ENCODE data around the gene EDEM1. TPM values are rescaled to one million over a fixed set of nuclear protein-coding genes. Genes with fewer than 3 reads are reported as not detected.

Gene EDEM1
- total and polyA plus RNA-seq, 10 of the 15 experiments (the other 5 are each of a cell fraction or from before 2014, with no cell fraction given) = 18.9 to 138 (median 57.5) TPM

DNA sequence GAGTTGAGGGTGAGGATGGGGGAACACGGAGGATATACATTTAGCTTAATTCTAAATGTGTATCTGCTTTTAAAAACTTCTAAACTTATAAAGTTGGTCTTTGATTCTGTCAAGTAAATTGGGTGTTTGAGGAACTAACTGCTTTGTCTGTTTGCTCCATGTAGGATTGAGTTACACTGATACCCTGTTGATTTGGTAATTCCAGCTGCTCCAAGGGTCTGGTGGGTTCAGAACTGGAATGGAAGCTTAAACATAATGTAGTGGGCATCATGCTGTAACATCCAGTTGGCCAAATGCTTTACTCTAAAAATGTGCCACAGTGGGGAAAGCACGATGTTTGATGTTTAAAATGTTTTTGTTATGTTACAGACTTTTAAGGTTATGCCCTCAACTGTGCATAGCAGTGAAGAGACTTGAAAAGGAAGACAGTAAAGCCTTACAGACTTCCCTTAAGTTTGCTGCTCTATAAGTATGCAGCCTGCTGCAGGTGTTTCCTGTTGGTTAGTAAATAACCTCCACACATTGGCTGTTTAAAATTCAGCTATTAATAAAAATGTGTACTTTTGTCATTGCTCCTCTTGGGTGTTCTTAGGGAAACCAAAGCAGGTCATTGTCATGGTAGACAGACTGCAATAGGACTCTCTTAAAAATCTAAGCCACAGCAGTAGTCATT, 5.9 kb upstream of the EDEM1 start (continued):
- TF ChIP-seq CBX5 (IDR thresholded peaks at IDR 0.05; ENCODE audit: low read depth) = 0 out of 2 replicates have a peak, but pooled peaks have one; percentile 42
- peak; percentile 28; the same call in 1 of the 2 replicates for TF ChIP-seq GABPA (IDR thresholded peaks at IDR 0.05; ENCODE audit: low read depth)
- no peak for TF ChIP-seq KDM1A (IDR thresholded peaks at IDR 0.05; ENCODE audit: borderline replicate concordance)
- TF ChIP-seq RAD21 (IDR thresholded peaks at IDR 0.05; ENCODE audit: insufficient read depth, low read depth, low read length) = 0 out of 2 replicates have a peak, but pooled peaks have one; percentile 6
- TF ChIP-seq RUNX3 (IDR thresholded peaks at IDR 0.05; ENCODE audit: low read length) = peak; percentile 60
- TF ChIP-seq GATAD2B (conservative IDR thresholded peaks at IDR 0.05; ENCODE audit: low read depth) = no peak
- TF ChIP-seq IRF4 (IDR thresholded peaks at IDR 0.05; ENCODE audit: low read depth, low read length) = no peak
- TF ChIP-seq, protein P1, sequence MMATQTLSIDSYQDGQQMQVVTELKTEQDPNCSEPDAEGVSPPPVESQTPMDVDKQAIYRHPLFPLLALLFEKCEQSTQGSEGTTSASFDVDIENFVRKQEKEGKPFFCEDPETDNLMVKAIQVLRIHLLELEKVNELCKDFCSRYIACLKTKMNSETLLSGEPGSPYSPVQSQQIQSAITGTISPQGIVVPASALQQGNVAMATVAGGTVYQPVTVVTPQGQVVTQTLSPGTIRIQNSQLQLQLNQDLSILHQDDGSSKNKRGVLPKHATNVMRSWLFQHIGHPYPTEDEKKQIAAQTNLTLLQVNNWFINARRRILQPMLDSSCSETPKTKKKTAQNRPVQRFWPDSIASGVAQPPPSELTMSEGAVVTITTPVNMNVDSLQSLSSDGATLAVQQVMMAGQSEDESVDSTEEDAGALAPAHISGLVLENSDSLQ (IDR thresholded peaks at IDR 0.05) = no peak
- TF ChIP-seq, protein P2, sequence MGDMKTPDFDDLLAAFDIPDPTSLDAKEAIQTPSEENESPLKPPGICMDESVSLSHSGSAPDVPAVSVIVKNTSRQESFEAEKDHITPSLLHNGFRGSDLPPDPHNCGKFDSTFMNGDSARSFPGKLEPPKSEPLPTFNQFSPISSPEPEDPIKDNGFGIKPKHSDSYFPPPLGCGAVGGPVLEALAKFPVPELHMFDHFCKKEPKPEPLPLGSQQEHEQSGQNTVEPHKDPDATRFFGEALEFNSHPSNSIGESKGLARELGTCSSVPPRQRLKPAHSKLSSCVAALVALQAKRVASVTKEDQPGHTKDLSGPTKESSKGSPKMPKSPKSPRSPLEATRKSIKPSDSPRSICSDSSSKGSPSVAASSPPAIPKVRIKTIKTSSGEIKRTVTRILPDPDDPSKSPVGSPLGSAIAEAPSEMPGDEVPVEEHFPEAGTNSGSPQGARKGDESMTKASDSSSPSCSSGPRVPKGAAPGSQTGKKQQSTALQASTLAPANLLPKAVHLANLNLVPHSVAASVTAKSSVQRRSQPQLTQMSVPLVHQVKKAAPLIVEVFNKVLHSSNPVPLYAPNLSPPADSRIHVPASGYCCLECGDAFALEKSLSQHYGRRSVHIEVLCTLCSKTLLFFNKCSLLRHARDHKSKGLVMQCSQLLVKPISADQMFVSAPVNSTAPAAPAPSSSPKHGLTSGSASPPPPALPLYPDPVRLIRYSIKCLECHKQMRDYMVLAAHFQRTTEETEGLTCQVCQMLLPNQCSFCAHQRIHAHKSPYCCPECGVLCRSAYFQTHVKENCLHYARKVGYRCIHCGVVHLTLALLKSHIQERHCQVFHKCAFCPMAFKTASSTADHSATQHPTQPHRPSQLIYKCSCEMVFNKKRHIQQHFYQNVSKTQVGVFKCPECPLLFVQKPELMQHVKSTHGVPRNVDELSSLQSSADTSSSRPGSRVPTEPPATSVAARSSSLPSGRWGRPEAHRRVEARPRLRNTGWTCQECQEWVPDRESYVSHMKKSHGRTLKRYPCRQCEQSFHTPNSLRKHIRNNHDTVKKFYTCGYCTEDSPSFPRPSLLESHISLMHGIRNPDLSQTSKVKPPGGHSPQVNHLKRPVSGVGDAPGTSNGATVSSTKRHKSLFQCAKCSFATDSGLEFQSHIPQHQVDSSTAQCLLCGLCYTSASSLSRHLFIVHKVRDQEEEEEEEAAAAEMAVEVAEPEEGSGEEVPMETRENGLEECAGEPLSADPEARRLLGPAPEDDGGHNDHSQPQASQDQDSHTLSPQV (IDR thresholded peaks at IDR 0.05) = no peak
- TF ChIP-seq CHD1 (IDR thresholded peaks at IDR 0.05; ENCODE audit: low read depth, low read length) = no peak
- TF ChIP-seq ZNF384 (IDR thresholded peaks at IDR 0.05; ENCODE audit: borderline replicate concordance, low read depth, low read length) = no peak
- no peak for TF ChIP-seq RFX5 (IDR thresholded peaks at IDR 0.05; ENCODE audit: low read depth, low read length)
- peak; percentile 77; the same call in 1 of the 2 replicates for TF ChIP-seq MEF2A (IDR thresholded peaks at IDR 0.05; ENCODE audit: insufficient read depth, low read depth, low read length)
- no peak for TF ChIP-seq ZNF274 (IDR thresholded peaks at IDR 0.05; ENCODE audit: insufficient read depth, insufficient read length)
- TF ChIP-seq TCF3 (IDR thresholded peaks at IDR 0.05; ENCODE audit: borderline replicate concordance, insufficient read depth, low read depth, low read length) = peak; percentile 77; the same call in 1 of the 2 replicates
- TF ChIP-seq SIN3A (IDR thresholded peaks at IDR 0.05; ENCODE audit: low read depth, low read length) = no peak
- peak; percentile 62; the same call in 1 of the 2 replicates for TF ChIP-seq PML (IDR thresholded peaks at IDR 0.05; ENCODE audit: low read length)
- no peak for TF ChIP-seq CEBPB (IDR thresholded peaks at IDR 0.05; ENCODE audit: borderline replicate concordance in 1 of 2, low read depth in 2 of 2, low read length in 2 of 2)
- TF ChIP-seq, protein P3, sequence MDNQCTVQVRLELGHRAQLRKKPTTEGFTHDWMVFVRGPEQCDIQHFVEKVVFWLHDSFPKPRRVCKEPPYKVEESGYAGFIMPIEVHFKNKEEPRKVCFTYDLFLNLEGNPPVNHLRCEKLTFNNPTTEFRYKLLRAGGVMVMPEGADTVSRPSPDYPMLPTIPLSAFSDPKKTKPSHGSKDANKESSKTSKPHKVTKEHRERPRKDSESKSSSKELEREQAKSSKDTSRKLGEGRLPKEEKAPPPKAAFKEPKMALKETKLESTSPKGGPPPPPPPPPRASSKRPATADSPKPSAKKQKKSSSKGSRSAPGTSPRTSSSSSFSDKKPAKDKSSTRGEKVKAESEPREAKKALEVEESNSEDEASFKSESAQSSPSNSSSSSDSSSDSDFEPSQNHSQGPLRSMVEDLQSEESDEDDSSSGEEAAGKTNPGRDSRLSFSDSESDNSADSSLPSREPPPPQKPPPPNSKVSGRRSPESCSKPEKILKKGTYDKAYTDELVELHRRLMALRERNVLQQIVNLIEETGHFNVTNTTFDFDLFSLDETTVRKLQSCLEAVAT (IDR thresholded peaks at IDR 0.05) = no peak
- no peak for TF ChIP-seq SUZ12 (IDR thresholded peaks at IDR 0.05; ENCODE audit: unreplicated experiment)
- TF ChIP-seq, protein P4, sequence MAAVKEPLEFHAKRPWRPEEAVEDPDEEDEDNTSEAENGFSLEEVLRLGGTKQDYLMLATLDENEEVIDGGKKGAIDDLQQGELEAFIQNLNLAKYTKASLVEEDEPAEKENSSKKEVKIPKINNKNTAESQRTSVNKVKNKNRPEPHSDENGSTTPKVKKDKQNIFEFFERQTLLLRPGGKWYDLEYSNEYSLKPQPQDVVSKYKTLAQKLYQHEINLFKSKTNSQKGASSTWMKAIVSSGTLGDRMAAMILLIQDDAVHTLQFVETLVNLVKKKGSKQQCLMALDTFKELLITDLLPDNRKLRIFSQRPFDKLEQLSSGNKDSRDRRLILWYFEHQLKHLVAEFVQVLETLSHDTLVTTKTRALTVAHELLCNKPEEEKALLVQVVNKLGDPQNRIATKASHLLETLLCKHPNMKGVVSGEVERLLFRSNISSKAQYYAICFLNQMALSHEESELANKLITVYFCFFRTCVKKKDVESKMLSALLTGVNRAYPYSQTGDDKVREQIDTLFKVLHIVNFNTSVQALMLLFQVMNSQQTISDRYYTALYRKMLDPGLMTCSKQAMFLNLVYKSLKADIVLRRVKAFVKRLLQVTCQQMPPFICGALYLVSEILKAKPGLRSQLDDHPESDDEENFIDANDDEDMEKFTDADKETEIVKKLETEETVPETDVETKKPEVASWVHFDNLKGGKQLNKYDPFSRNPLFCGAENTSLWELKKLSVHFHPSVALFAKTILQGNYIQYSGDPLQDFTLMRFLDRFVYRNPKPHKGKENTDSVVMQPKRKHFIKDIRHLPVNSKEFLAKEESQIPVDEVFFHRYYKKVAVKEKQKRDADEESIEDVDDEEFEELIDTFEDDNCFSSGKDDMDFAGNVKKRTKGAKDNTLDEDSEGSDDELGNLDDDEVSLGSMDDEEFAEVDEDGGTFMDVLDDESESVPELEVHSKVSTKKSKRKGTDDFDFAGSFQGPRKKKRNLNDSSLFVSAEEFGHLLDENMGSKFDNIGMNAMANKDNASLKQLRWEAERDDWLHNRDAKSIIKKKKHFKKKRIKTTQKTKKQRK (IDR thresholded peaks at IDR 0.05; ENCODE audit: low read depth, low read length) = no peak

Measured in GM12878 (cell line).